ENCODE data around the gene ADGRA3. TPM values are rescaled to one million over a fixed set of nuclear protein-coding genes. Genes with fewer than 3 reads are reported as not detected.

ADGRA3 gene
- polyA plus RNA-seq, 1 donor from 2014 or later = 40.5 TPM

- no peak for TF ChIP-seq EP300 (conservative IDR thresholded peaks at IDR 0.05; ENCODE audit: poor library complexity, severe bottlenecking)
- TF ChIP-seq RAD21 (conservative IDR thresholded peaks at IDR 0.05) = no peak
- TF ChIP-seq REST (IDR thresholded peaks at IDR 0.05; ENCODE audit: borderline replicate concordance) = no peak
- TF ChIP-seq TAF1 (IDR thresholded peaks at IDR 0.05; ENCODE audit: low read depth) = no peak
- TF ChIP-seq POLR2AphosphoS5 (IDR thresholded peaks at IDR 0.05) = no peak
- Histone ChIP-seq H2AFZ (ENCODE audit: low read depth, low read length) (no peak overlapping the region), H3K36me3 (ENCODE audit: insufficient read depth, low read length) (no peaks in the 10 kb centered on the region), H3K4me2 (ENCODE audit: low read length) (no peak overlapping the region), H3K9me2 (ENCODE audit: insufficient read depth, low read length) (no peaks in the 10 kb centered on the region), H3K27ac (ENCODE audit: low read length) (no peak overlapping the region), H3K27me3 (ENCODE audit: insufficient read depth, low read depth, low read length) (no peaks in the 10 kb centered on the region), H3K9me3 (ENCODE audit: low read length) (no peaks in the 10 kb centered on the region), H3K9ac (ENCODE audit: low read length) (no peak overlapping the region), H3K4me3 (ENCODE audit: low read length) (no peak overlapping the region), H4K20me1 (ENCODE audit: insufficient read depth) (no peaks in the 10 kb centered on the region), H3F3A (ENCODE audit: insufficient read depth, low read length, poor library complexity, severe bottlenecking) (no peaks in the 10 kb centered on the region), H3K79me2 (replicated peaks; ENCODE audit: insufficient read depth, low read length) (no peaks in the 10 kb centered on the region)
Measured at GRCh38 chr4:22551550-22551949, 35.7 kb upstream of the ADGRA3 start.

GRCh38 chr4:22546299-22546698 lies 30.4 kb upstream of the ADGRA3 start:
- no peaks in the 10 kb centered on the region for H3F3A ChIP-seq (ENCODE audit: insufficient read depth, low read length, poor library complexity, severe bottlenecking)
- H3K9ac ChIP-seq (ENCODE audit: low read length) = no peak overlapping the region
- no peaks in the 10 kb centered on the region for H3K9me2 ChIP-seq (ENCODE audit: insufficient read depth, low read length)
- H3K27me3 ChIP-seq (ENCODE audit: insufficient read depth, low read depth, low read length) = no peaks in the 10 kb centered on the region
- no peaks in the 10 kb centered on the region for H3K79me2 ChIP-seq (replicated peaks; ENCODE audit: insufficient read depth, low read length)
- no peak overlapping the region for H2AFZ ChIP-seq (ENCODE audit: low read depth, low read length)
- no peaks in the 10 kb centered on the region for H4K20me1 ChIP-seq (ENCODE audit: insufficient read depth)
- no peak for TF ChIP-seq POLR2AphosphoS5 (IDR thresholded peaks at IDR 0.05)
- TF ChIP-seq CTCF (IDR thresholded peaks at IDR 0.05; ENCODE audit: poor library complexity, severe bottlenecking) = no peak
- no peak for TF ChIP-seq MXI1 (conservative IDR thresholded peaks at IDR 0.05; ENCODE audit: poor library complexity, severe bottlenecking)
- TF ChIP-seq RAD21 (conservative IDR thresholded peaks at IDR 0.05) = no peak
- no peak for TF ChIP-seq EP300 (conservative IDR thresholded peaks at IDR 0.05; ENCODE audit: poor library complexity, severe bottlenecking)
- no peak for TF ChIP-seq EZH2 (IDR thresholded peaks at IDR 0.05; ENCODE audit: borderline replicate concordance, insufficient read depth, low read length, poor library complexity, severe bottlenecking)
- no peak for TF ChIP-seq TAF1 (IDR thresholded peaks at IDR 0.05; ENCODE audit: low read depth)
- TF ChIP-seq REST (IDR thresholded peaks at IDR 0.05; ENCODE audit: borderline replicate concordance) = no peak
- no peak for TF ChIP-seq SMC3 (conservative IDR thresholded peaks at IDR 0.05; ENCODE audit: poor library complexity)
- H3K36me3 ChIP-seq (ENCODE audit: insufficient read depth, low read length) = no peaks in the 10 kb centered on the region
- H3K4me2 ChIP-seq (ENCODE audit: low read length) = no peak overlapping the region
- H3K4me3 ChIP-seq (ENCODE audit: low read length) = no peak overlapping the region
- no peaks in the 10 kb centered on the region for H3K9me3 ChIP-seq (ENCODE audit: low read length)
- H3K27ac ChIP-seq (ENCODE audit: low read length) = no peak overlapping the region
